GM12873 (cell line): ENCODE results near the gene BEST4.

ENCODE experiments used
- TF ChIP-seq, protein P1 (sequence below): IDR thresholded peaks from 2 replicates; pipeline ENCODE4 v1.5.1; 2012; ENCODE audit warnings: low read depth, mild to moderate bottlenecking, moderate library complexity, low read length, control low read depth; ENCODE audit not compliant: insufficient read depth; ENCODE audit errors: missing control alignments

The BEST4 gene

DNA sequence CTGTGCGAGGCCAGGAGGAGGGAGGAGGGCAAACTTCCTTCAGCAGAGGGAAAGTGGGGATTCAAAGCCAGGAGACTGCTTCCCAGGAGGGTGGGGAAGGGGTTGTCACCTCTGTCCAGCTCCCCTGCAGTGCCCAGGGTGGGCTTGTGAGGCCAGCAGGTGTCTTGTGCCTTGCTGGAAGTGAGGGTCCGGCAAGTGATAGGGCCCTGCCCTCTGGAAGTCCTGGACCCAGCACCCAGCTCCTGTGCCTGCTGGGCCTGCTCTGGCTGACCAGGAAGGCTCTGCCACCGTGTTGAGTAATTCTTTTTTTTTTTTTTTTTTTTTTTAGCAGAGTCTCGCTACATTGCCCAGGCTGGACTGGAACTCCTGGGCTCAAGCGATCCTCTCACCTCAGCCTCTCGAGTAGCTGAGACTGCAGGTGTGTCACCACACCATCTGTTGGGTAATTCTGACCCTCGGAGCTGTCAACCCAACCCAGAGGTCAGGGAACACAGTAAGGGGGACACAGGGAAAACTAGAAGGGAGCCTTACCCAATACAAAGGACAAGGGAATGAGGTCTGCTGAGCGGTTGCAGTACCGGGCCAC lies 1.0 kb downstream of the BEST4 start:
- TF ChIP-seq, protein P1, sequence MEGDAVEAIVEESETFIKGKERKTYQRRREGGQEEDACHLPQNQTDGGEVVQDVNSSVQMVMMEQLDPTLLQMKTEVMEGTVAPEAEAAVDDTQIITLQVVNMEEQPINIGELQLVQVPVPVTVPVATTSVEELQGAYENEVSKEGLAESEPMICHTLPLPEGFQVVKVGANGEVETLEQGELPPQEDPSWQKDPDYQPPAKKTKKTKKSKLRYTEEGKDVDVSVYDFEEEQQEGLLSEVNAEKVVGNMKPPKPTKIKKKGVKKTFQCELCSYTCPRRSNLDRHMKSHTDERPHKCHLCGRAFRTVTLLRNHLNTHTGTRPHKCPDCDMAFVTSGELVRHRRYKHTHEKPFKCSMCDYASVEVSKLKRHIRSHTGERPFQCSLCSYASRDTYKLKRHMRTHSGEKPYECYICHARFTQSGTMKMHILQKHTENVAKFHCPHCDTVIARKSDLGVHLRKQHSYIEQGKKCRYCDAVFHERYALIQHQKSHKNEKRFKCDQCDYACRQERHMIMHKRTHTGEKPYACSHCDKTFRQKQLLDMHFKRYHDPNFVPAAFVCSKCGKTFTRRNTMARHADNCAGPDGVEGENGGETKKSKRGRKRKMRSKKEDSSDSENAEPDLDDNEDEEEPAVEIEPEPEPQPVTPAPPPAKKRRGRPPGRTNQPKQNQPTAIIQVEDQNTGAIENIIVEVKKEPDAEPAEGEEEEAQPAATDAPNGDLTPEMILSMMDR: no peak

DNA sequence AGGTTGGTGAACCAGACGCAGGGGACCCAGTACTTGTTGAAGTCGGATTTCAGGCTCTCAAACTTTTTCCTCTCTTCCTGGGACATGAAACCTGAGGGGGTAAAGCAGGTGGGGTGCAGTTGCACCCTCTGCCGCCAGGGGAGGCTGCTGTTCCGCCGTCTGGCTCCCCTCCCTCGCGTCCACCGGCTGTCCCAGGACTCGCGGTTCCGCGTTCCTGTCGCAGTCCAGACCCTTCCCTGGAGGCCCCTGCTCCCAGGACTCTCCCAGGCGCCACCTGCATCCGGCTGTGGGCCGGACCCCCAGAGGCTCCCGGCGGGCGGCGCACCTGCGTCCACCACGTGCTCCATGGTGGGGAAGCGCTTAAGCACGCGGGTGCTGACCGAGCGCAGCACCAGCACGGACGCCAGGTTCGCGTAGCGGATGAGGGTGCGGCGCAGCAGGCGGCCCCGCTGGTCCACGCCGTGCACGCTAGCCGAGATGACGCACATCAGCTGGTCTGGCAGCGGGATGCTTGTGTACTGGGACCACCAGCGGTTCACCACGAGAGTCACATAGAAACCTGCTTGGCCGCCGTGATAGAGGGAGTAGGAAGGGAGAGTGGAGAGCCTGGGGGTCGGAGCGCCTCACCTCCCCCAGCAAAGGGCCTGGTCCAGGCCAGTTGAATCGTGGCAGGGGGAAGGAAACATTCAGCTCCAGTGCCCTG lies 1.7 kb downstream of the BEST4 start:
- TF ChIP-seq, protein P1: peak; percentile 100

DNA sequence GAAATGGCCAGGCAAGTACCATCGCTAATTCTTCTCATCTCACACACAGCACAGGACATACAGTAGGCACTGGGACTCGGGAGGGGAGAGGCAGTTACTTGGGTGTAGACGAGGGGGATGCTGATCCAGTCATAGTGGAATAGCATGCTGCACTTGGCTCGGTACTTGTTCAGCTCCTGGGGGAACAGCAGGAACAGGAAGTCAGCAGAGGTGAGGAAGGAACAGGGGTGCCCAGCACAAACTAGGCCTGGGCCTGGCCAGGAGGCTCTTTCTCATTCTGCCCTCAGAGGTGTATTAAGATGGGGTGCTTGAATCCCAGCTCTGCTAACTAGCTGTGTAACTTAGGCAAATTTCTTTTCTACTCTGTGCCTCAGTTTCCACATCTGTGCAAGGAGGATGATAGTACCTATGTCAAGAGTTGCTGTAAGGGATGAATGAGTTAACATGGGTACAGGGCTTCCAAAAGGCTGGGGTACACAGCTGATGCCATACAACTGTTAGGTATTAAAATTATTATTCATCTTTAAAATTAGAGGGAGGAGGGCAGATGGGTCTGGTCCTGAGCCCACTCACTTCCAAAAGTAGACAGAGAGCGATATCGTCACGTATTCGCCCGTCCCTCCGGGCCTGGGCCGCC lies 2.4 kb downstream of the BEST4 start:
- TF ChIP-seq, protein P1: no peak

DNA sequence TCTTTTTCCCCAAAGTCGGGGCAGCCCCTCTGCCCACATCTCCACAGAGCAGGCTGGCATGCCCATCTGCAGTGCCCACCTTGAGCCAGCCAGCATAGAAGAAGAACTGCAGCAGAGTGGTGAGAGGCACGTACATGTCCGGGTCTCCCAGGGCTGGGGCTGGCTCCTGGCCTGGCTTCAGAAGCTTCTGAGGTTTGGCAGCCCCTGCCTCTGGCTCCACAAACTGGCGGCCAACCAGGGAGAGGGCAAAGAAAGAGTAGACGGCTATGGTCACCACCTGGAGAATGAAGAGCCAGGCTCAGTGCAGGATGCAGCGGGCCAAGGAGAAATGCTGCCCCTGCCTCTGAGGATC lies 3.0 kb downstream of the BEST4 start:
- TF ChIP-seq, protein P1: no peak

DNA sequence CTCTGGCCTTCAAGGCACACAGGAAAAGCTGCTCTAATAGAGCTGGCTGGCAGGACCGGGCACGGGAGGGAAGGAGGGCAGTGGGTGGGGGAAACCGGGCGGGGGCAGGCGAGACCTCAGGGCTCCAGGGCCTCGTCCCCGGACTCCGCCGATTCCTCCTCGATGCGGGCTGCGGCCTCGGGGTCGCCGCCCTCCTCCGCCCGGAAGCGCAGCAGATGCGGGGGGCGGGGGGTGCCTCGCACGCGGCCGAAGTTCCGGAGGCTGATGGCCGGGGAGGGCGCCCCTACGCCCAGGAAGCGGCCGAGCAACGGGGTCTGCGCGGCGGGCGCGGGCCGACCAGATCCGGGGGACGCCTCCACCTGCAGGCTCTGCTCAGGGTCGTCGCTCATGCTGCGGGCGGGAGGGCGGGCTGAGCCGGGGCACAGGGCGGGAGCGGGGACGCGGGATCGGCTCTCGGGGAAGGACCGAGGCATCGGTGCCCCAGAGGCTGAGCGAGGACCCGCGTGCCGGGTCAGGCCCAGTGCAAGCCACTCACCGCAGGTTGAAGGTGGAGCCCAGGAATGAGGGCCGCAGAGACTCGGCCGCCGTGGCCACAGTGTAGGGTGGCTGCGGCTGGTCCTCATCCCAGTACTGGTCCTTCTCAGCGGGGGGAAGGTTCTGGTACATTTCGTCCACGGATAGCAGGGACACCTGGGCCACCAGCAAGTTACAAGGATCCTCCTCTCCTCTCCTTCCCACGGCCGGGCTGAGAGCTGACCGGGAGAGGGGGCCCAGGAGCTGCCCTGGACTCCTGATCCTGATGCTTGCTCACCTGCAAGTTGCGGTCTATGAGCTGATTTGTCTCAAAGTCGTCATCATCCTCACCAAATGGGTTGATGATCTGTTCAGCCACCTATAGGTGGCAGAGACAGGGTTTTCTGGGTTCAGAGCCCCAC lies 3.6 kb downstream of the BEST4 start:
- TF ChIP-seq, protein P1: peak; percentile 41

DNA sequence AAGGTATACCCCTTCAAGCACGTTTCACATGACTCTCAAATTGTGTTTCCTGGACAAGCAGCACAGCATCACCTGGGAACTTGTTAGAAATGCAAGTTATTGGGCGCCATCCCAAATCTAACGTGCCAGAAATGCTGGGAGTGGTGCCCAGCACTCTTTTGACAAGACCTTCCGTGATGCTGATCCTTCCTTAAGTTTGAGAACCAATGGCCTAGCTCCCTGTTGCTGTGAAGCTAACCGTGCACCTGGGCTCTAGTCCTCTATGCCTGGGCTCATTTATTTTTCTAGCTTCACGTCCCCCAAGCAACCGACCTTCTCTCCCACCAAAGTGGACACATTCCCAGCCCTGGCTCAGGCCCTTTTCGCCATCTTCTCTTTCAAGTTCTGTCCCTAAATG lies 4.3 kb downstream of the BEST4 start:
- TF ChIP-seq, protein P1: no peak
